Measurements from ENCODE around the gene HRH2. TPM values are rescaled to one million over a fixed set of nuclear protein-coding genes. Genes with fewer than 3 reads are reported as not detected.
"Not testable (repeated sequence)": the region's sequence is repeated elsewhere in the genome, so short reads cannot be mapped to it uniquely, and the experiment has no call there.

Gene HRH2
- total RNA-seq, 2 donors from 2014 or later, result 3.3 to 4.0 TPM

DNA sequence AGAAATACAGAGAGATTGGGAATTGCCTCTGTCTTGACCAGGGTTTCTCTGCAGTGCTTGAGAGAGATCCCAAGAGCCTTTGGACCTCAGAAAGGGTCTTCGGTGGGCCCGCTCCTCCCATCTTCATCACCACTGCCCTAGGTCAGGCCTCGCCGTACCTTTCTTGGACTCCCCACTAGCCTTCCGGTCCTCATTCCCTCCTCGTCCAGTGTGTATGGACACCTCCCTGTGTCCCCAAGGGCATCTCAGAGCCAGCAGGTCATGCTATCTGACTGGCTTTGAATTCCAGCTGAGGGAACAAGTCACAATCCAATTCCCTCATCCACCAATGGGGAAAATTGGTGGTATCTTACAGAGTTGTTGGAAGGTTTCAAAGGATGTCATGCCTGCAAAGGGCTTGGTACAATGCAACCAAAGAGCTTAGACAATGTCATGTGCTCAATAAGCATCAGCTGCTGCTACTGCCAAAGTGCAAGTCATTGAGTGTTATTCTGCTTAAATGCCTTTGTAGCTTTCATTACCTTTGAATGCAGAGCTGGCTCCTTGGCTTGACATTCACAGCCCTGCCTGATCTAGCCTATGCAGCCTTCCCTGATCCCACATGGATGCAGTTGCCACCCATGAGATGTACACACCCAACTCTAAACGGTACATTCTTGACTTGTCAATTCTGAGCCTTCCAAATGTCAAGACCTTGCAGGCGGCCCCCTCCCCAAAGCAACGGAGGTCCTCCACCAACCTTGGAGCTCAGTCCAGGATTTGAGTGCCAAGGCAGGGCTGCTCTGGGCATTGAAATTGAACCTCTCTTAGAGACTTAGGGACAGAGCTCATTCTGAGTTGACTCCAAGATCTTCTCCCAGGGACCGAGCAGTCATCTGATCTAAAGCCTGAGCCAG, 58.0 kb downstream of the HRH2 start:
- no peak overlapping the region for H3K4me3 Mint-ChIP-seq
- no peak overlapping the region for H3K27ac Mint-ChIP-seq
- no peak for ATAC-seq (replicated peaks)

DNA sequence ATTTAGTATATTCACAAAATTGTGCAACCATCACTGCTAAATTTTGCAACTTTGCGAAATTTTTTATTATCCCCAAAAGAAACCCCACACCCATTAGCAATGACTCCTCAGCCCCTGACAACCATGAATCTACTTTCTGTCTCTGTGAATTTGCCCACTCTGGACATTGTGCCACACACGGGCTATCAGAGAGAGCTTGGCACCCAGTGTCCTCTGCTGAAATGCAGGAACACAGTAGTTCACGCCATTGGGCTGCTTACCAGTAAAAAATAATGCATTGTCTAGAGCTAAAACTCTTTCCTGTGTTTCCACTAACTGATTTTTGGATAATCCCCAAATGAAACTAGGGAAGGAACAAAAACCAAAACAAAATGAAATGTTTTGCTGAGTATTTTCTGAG, 60.0 kb downstream of the HRH2 start:
- H3K9me3 Mint-ChIP-seq, result no peaks in the 10 kb centered on the region
- no peak overlapping the region for H3K4me3 Mint-ChIP-seq
- ATAC-seq (replicated peaks), result no peak
- no peaks in the 10 kb centered on the region for H3K27me3 Mint-ChIP-seq
- no peaks in the 10 kb centered on the region for H3K36me3 Mint-ChIP-seq (ENCODE audit: low read depth)
- H3K4me1 Mint-ChIP-seq, result peaks cover 9% of the 10 kb centered on the region
- no peak overlapping the region for H3K27ac Mint-ChIP-seq

More for the DNA sequence above, 58.0 kb downstream of the HRH2 start:
- peaks cover 9% of the 10 kb centered on the region for H3K4me1 Mint-ChIP-seq
- H3K27me3 Mint-ChIP-seq, result no peaks in the 10 kb centered on the region
- no peaks in the 10 kb centered on the region for H3K9me3 Mint-ChIP-seq
- H3K36me3 Mint-ChIP-seq (ENCODE audit: low read depth), result no peaks in the 10 kb centered on the region

DNA sequence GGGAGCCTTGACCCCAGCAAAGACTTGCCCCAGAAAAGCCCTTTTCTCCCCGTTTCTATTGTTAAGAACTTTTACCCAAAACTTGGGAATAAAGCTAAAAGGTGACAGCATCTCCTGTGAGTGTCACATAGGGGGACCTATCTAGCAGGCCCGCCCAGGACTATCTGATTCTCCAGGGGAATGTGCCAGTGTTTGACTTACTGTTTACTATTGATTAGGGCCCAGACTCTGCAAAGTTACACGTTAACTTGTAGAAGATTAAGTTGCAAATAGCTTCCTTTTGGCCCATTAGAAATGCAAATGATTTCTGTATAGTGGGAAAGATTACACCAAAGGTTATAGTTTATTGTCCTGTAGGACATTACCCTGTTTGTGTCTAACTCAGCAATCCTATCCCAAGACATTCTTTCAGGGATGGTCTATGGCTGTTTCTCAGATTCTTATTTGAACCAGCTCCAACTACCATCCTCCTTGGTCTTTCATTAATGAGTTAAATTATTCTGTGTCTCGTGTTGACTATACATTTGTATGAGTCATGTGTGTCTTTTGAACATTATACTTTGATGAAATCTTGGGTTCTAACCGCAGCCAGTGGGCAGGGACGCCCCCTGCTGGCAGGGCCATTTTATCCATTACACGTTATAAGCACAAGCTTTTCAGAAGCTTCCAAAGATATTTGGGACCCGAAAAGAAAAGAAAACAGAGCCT, 60.7 kb downstream of the HRH2 start:
- Mint-ChIP-seq H3K27ac (no peak overlapping the region), H3K4me1 (peaks cover 9% of the 10 kb centered on the region), H3K9me3 (no peaks in the 10 kb centered on the region), H3K36me3 (ENCODE audit: low read depth) (no peaks in the 10 kb centered on the region), H3K27me3 (no peaks in the 10 kb centered on the region), H3K4me3 (no peak overlapping the region)
- peak; percentile 90 for ATAC-seq (replicated peaks)

DNA sequence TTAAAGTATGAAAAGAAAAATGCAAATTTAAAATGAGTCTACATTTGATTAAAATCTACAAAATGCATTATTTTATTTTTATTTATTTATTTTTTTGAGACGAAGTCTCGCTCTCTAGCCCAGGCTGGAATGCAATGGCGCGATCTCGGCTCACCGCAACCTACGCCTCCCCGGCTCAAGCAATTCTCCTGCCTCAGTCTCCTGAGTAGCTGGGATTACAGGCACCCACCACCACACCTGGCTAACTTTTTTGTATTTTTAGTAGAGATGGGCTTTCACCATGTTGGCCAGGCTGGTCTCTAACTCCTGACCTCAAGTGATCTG, 61.2 kb downstream of the HRH2 start:
- H3K36me3 Mint-ChIP-seq (ENCODE audit: low read depth); H3K4me3 Mint-ChIP-seq; H3K27ac Mint-ChIP-seq; H3K4me1 Mint-ChIP-seq; H3K9me3 Mint-ChIP-seq; H3K27me3 Mint-ChIP-seq; ATAC-seq (replicated peaks): not testable (repeated sequence)

DNA sequence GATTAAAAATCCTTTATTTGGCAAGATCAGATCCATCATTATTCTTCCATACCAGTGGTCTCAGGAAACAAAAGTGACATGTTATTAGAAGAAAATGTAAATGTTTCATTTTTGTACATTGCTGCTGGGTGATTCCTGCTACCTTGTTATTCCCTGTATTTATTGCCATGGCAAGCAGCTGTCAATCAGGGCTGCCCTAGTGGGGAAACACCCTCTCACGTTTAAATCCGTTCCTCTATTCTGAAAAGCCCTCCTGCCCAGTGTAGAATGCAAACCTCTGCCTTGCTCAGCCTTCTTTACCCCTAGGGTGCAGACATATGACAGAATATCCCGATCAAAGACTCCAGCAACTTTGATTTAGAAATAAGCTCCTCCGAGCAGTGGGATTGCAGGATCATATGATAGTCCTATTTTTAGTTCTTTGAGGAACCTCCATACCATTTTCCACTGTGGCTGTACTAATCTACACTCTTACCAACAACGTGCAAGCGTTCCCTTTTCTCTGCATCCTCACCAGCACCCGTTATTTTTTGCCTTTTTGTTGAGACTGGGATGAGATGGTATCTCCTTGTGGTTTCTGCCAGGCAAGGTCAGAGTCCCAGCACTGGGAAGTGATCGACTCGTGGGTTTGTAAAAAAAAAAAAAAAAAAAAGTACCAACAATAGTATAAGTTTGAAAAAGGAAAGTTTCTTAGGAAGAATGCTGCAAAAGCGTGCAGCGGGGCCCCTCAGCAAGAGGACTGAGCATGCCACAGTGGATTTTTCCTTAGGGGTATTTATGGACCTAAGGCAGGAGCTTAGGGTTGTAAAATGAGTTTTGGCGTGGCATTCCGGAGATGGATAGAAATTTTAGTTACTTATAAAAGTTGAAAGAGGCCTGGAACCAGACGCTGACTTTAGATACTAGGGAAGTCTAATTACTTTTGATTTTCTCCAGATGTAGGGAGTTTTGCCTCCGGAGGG, 66.7 kb downstream of the HRH2 start:
- no peak for ATAC-seq (replicated peaks)
- Mint-ChIP-seq H3K27me3 (peaks cover 4% of the 10 kb centered on the region), H3K9me3 (no peaks in the 10 kb centered on the region), H3K36me3 (ENCODE audit: low read depth) (no peaks in the 10 kb centered on the region), H3K4me3 (no peak overlapping the region), H3K4me1 (peaks cover 1% of the 10 kb centered on the region), H3K27ac (no peak overlapping the region)

DNA sequence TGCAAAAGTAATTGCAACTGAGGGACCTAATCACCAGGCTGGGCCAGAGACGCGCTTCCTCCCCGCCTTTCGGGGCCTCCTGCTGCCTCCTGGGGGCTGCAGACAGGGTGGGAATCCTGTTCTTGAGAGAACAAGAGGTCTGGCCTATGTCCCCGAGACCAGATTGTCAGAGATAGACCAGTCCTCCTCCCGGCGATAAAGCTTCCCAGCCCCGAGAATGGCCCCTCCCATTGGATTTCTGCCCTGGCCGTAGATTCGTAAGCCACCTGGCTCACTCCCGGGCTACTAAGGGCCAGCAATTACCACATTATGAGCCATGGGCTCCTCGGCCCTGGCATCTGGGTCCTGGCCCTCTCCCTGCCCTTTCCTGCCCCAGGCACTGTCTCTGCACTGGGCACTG, 70.4 kb downstream of the HRH2 start:
- peaks cover 11% of the 10 kb centered on the region for H3K27me3 Mint-ChIP-seq
- H3K4me1 Mint-ChIP-seq, result peaks cover 4% of the 10 kb centered on the region

DNA sequence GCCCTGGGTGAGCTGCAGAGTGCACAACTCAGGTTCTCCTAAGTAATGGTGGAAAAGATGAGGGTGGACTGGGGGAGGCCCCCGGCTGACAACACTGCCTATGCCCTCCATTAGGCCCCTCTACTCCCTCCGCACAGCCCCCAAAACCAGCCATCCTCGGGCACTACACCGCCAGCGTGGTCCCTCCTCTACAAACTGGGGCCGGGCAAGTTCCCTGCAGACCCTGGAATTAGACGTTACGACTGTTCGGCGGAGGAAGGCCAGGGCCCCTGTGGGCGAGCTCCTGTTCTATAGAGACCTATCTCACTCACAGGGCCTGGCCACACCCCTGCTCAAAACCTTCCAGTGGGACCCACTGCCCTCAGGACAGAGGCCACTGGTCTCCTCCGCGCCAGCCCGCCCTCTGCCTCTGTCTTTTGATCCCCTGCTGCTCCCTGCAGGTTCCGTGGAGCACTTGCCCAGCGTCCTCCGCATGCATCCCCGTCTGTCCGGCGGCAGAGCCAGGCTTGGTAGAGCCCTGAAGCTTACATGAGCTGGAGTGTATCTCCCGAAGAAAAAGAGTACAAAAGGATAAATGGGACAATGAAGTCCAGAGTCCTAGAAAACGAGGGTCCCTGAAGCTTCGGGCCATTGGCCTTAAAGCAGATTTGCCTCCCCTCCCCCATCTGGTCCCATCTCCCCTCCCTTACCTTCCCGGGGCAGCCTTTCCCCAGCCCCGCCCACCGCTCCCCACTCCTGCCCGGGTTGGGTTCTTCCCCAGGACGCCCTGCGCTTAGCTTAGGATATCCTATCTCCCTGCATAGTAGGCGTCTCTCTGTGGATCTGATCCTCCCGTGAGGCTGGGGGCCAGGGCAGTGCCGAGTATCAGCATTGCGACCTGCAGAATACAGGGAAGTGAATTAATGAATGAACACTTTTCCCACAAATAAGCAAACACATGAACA, 71.3 kb downstream of the HRH2 start:
- ATAC-seq (replicated peaks), result peak; percentile 25
- no peaks in the 10 kb centered on the region for H3K9me3 Mint-ChIP-seq
- peaks cover 4% of the 10 kb centered on the region for H3K4me1 Mint-ChIP-seq
- no peaks in the 10 kb centered on the region for H3K36me3 Mint-ChIP-seq (ENCODE audit: low read depth)
- no peak overlapping the region for H3K4me3 Mint-ChIP-seq
- no peak overlapping the region for H3K27ac Mint-ChIP-seq
- peaks cover 11% of the 10 kb centered on the region for H3K27me3 Mint-ChIP-seq

More for the DNA sequence above, 70.4 kb downstream of the HRH2 start:
- Mint-ChIP-seq H3K27ac (no peak overlapping the region), H3K36me3 (ENCODE audit: low read depth) (no peaks in the 10 kb centered on the region), H3K4me3 (no peak overlapping the region), H3K9me3 (no peaks in the 10 kb centered on the region)
- ATAC-seq (replicated peaks), result no peak

DNA sequence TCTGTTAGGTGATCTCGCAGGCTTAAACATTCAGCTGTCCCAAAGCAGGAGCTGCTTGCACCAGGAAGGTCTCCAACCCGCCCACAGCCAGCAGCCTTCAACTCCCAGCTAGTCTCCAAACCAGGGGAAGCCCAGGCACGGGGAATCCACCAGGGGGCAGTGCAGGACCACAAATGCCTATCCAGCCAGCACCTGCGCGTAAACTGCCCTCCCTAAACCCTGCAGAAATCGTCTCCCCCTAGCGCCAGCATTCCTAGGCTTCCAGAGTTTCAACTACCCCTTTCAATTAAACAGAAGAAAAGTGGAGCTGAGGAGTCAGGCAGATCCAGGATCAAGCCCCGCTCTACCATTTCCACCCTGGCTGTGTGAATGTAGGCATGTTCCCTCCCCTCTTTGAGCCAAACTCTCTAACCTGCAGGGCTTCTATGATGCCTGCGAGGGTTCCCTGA, 72.0 kb downstream of the HRH2 start:
- peak; percentile 95 for ATAC-seq (replicated peaks)
- Mint-ChIP-seq H3K27ac (no peak overlapping the region), H3K9me3 (no peaks in the 10 kb centered on the region), H3K36me3 (ENCODE audit: low read depth) (no peaks in the 10 kb centered on the region), H3K4me3 (no peak overlapping the region), H3K4me1 (peaks cover 4% of the 10 kb centered on the region), H3K27me3 (peaks cover 11% of the 10 kb centered on the region)

DNA sequence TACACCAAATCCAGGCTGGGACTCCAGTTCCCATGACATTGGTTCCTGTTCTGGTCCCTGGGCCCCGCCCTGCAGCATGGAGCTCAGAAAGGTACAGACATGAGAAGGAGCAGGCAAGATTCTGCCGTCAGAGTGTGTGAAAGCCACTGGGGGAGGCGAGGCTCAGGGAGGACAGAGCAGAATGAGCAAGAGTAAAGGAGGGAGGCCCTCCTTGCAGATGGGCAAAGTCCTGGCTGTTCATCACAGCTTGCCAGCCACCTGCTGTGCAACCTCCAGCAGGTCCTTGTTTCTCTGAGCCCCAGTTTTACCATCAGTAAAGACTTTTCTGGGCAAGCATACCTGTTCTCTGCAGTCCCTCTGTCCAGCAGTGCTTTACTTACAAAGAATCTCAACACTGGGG, 73.3 kb downstream of the HRH2 start:
- H3K27ac Mint-ChIP-seq, result no peak overlapping the region
- H3K36me3 Mint-ChIP-seq (ENCODE audit: low read depth), result no peaks in the 10 kb centered on the region
- H3K27me3 Mint-ChIP-seq, result peaks cover 12% of the 10 kb centered on the region
- no peak for ATAC-seq (replicated peaks)
- no peak overlapping the region for H3K4me3 Mint-ChIP-seq
- peaks cover 4% of the 10 kb centered on the region for H3K4me1 Mint-ChIP-seq
- no peaks in the 10 kb centered on the region for H3K9me3 Mint-ChIP-seq

DNA sequence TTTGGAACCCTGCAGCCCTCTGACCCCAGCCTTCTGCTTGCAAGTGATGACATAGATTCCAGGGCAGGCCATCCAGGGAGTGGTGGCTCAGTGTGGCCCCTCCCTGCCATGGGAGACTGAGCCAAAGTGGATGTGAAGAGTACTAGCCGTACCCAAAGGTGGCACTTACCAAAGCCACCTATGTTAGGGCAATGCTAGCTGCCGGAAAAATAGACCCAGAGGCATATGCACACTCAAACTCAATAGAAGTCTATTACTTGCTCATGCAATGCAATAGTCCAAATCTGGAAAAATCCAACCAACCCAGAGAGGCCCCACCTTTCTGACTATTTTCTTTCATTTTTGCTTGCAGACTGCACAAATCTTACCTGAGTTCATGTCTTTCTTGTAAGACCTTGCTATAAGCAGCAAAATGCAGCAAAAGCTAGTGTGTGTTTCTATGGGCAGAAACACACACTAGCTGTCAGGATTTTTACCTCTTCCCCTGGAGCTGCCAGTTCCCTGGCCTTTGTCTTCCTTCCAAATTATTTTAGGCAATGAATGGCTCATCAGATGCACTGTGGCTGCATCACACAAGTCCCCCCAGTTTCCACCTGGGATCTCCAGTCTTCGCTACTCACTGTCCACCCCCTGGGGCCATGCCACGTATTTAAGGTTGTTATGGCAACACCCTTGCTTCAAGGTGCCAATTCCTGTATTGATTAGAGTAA, 74.0 kb downstream of the HRH2 start:
- H3K27me3 Mint-ChIP-seq, result peaks cover 14% of the 10 kb centered on the region
- no peak for ATAC-seq (replicated peaks)
- no peak overlapping the region for H3K27ac Mint-ChIP-seq
- peaks cover 4% of the 10 kb centered on the region for H3K4me1 Mint-ChIP-seq
- no peak overlapping the region for H3K4me3 Mint-ChIP-seq
- no peaks in the 10 kb centered on the region for H3K9me3 Mint-ChIP-seq
- no peaks in the 10 kb centered on the region for H3K36me3 Mint-ChIP-seq (ENCODE audit: low read depth)

DNA sequence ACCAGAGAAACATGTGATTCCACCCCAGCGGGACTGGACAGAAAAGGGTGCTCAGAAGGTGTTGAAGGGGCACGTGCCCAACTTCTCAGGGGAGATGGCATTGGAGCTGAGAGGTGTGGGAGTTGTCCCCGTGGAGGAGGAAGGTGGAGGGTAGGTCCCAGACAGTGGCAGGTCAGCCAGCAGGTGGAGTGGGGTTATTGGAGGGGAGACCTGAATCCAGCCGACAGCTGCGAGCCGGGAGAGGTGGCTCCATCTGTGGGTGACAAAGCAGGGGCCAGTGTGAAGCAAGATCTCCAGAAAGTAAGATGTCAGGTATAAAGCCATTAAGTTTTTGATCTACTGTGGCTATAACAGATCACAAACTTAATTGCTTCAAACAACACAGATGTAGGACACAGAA, 75.1 kb downstream of the HRH2 start:
- Mint-ChIP-seq H3K9me3 (no peaks in the 10 kb centered on the region), H3K4me3 (no peak overlapping the region), H3K27me3 (peaks cover 14% of the 10 kb centered on the region), H3K4me1 (peaks cover 4% of the 10 kb centered on the region), H3K27ac (no peak overlapping the region), H3K36me3 (ENCODE audit: low read depth) (no peaks in the 10 kb centered on the region)
- ATAC-seq (replicated peaks), result no peak

DNA sequence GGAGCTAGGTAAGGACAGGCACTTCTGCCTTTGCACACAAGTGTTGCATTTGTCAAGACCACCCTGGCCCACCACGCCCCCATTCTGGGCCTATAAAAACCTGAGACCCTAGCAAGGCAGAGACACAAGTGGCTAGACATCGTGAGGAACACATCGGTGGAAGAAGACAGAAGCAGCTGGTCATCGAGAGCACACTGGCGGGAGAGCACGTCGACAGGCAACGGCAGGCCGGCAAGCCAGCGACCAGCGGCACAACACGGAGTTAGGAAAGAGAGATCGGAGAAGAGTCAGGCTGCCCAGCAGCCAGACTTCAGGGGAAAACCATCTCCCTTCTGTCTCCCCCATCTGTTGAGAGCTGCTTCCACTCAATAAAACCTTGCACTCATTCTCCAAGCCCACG, 76.1 kb downstream of the HRH2 start:
- Mint-ChIP-seq H3K36me3 (ENCODE audit: low read depth) (no peaks in the 10 kb centered on the region), H3K9me3 (no peaks in the 10 kb centered on the region), H3K4me1 (peaks cover 4% of the 10 kb centered on the region), H3K27ac (no peak overlapping the region), H3K27me3 (peaks cover 18% of the 10 kb centered on the region), H3K4me3 (no peak overlapping the region)
- ATAC-seq (replicated peaks), result no peak

DNA sequence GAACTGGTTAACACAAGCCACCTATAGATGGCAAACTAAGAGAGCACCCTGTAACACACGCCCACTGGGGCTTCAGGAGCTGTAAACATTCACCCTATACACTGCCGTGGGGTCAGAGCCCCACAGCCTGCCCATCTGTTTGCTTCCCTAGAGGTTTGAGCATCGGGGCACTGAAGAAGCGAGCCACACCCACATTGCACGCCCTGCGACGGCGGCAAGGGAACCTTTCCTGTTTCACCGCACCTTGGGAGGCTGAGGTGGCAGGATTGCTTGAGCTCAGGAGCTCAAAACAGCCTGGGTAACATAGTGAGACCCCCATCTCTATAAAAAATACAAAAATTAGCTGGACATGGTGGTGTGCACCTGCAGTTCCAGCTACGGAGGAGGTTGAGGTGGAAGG, 76.6 kb downstream of the HRH2 start:
- peaks cover 18% of the 10 kb centered on the region for H3K27me3 Mint-ChIP-seq
- no peak overlapping the region for H3K27ac Mint-ChIP-seq
- H3K36me3 Mint-ChIP-seq (ENCODE audit: low read depth), result no peaks in the 10 kb centered on the region
- H3K4me3 Mint-ChIP-seq, result no peak overlapping the region
- no peaks in the 10 kb centered on the region for H3K9me3 Mint-ChIP-seq
- ATAC-seq (replicated peaks), result no peak
- peaks cover 3% of the 10 kb centered on the region for H3K4me1 Mint-ChIP-seq
